SW480 (cell line): ENCODE measurements around the gene STK10.

Experiments used
- DNase-seq: peaks from one replicate; pipeline ENCODE4 v3.0.0-alpha.2; 2016; ENCODE audit warnings: low spot score

The STK10 gene

DNA sequence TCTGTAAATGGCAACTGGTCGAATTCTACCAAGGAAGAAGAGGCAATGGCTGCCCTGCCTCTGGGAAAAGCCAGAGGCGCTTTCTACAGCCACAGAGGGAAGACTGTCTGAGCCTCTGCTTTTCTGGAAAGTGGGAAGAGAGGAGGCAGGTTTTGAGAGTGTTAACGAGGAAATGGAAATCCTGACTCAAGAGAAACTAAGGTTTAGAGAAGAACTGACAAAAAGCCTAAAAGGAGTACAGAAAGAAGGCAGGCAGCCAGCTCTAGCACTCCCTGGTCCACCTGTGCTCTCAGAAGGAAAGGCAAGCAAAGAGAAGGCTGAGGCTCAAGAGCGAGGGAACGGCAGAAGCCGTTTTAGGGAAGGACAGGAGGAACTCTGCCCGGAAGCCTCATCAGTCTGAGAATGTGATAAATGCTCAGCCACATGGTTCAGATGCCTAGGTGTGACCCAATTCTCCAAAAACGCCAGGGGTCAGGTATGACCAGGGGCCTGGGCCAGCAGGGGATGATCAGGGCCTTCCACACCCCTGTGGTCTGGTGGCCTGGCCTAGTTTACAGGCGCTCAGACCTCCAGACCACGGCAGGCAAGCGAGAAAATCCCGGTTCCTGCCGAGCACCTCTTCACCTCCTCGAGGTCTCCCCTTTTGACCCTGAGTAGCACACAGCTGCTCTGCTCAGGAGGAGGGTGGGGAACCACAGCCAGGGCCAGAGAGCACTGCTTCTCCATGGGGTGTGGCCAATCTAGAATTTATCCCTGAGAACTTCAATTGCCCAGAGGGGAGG is 101.6 kb downstream of the STK10 start:
- DNase-seq: no peak

DNA sequence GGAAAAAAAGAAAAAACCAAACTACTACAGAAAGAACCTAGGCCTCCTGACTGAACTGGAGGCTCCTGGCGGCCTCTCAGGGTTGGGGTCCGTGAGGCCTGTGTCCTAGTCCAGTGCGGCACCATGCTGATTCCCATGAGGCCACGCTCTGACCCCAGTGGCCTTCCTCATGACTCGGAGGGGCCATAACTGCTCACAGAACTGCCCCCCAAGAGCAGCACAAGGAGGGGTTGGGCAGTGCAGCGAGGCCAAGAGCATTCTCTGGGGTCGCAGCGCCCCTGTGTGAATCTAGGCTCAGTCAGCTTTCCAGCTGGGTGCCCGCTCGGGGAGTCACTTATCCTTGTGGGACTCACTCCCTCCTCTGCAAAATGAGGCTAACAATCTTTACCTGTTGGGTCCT is 102.3 kb downstream of the STK10 start:
- no peak for DNase-seq

DNA sequence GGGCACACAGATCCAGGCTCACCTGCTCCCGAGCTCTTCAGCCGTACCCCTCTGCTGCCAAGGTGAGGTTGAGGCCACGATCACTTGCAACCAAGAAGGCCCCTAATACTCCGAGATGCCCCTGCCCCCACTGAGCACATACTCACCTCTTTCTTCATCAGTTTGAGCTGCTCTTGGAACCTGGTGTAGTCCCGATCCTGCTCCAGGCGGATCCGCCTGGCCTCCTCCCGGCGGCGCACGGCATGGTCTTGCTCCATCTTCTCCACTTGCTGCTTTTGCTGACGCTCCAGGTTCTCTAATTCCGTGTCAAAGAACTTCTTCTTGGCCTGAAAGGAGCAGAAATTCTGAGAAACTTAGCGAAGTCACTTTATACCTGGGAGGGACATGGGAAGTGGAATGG is 105.8 kb downstream of the STK10 start:
- DNase-seq: no peak

- no peak for DNase-seq
Observed at GRCh38 chr5:172079876-172080275, 108.1 kb downstream of the STK10 start.

GRCh38 chr5:172078726-172079345 is 109.2 kb downstream of the STK10 start:
- no peak for DNase-seq

DNA sequence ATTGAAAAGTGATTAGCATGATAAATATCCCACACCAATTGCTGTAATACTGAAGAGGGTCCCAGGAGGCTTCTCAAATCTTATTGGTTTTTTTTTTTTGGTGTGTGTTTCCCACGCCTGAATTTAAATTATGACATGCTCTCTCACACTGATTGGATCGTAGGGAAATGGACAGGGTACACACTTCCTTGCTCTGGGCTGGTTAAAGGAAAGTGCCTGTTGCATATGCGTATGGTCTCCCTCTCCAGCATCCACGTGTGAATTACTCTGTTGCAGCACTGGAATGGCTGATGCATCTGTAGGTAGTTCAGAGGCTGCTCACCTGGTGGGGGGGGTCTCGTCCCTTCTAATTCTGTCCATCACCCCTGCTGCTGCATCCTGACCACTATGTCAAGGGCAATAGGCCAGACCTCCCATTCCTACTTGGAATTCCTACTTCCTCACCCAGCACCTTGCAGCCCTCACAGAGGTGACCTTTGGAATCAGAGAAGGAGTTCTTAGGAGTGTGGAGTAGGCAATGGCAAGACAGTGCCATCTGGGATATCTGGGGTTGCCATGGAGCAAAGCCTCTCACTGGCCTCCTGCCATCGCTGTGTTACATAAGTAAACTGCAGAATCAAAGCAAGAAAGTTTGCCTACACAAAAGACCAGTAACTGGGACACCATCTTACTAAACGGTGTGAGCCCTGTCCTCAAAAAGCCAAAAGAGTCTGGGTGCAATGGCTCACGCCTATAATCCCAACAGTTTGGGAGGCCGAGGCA is 110.2 kb downstream of the STK10 start:
- DNase-seq: no peak

DNA sequence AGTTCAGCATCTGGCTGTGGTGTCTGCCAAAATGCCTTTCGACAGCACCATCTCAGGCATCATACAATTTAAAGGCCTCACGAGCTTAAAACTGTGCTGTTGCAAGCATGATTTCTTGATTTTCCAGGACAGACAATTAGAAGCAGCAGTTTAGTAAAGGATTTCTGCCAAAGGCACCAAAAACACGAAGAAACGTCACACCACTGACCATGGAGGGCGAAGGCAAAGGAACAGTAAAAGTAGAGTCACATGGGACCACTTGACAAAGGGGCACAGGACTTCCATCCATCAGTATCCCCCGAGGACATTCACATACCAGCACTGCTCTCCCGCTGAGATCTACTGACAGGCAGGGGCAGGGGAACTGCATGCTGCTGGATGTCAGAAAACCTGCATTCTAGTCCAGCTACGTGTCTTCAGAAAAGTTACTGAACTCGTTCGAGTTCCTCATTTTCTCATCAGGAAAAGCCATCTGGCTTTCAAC is 111.2 kb downstream of the STK10 start:
- no peak for DNase-seq

GRCh38 chr5:172075656-172076055 is 112.4 kb downstream of the STK10 start:
- no peak for DNase-seq

GRCh38 chr5:172074896-172075295 is 113.1 kb downstream of the STK10 start:
- DNase-seq: no peak

DNA sequence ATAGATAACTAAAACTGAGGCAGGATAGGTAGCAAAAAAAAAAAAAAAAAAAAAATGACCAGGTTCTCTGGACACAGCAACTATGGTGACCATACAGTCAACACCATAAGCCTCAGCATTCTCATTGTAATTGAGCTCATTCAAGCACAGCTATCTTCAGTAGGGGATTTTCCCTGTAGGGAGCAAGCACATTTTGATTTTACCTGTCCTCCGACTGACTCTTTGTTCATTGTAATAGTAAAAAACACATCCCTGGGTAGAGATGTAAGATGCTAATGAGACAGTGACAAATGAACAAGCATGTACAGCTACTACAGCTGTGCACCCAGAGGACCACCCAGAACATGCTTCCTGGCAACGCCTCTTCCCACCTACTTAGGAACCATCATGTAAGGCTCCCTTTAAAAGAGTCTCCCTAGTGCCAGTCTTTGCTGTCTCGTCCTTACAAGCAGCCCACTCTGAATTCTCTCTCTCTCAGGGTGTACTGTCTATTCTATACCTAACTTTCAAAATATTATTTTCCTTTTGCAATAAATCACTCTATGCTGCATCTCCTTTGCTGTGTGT is 116.6 kb downstream of the STK10 start:
- no peak for DNase-seq

GRCh38 chr5:172065431-172066065 is 122.5 kb downstream of the STK10 start:
- DNase-seq: no peak

- no peak for DNase-seq
Observed at GRCh38 chr5:172064766-172065165, 123.3 kb downstream of the STK10 start.

DNA sequence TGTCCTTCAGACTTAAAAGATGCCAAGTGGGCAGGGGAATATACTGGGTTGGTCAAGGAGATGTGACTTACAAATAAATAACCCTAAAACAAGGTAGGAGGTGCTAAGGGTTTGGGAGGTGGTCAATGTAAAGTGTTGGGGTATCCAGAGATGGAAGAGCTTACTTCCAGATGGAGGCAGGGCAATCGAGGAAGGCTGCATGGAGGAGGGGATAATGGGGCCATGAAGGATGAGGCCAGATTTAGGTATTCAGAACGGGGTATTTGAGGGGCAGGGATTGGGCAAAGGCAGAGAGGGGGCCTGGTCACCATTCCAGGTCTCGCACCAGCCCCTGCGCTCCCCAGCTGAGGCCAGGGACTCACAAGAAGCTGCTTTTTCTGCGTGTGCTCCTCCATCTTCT is 123.7 kb downstream of the STK10 start:
- DNase-seq: no peak

DNA sequence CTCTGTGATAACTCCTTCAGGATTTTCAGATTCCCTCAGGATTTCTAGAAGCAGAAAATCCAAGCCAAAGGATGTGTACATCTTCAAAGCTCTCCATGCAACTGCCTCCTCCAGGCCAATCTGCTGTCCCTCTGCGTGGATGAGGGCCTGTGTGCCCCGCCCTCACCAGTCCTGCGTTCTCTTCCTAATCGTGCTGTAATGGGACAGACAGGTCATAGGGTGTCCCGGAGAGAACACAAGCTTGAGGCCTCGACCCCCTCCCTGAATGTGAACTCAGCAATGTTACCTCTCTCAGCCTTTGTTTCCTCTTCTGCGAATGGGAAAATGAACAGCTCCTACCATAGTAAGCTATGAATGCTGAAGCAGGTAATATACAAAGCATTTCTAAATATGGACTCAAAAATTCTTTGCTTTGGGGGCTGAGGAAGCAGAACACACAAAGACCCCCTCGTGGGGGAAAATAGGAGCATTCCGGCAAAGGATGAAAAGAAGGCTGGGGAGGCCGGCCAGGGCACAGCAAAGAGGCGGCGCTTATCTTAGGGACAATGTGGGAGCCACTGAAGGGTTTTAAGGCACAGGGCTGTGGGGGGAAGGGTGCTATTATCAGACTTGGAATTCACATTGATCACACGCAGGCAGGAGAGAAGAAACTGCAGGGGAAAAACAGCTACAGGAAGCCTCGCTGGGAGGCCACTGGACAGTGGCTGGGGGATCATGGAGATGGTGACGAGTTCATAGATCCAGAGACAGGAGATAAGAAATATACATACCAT is 124.4 kb downstream of the STK10 start:
- no peak for DNase-seq

GRCh38 chr5:172059661-172060100 is 128.3 kb downstream of the STK10 start:
- DNase-seq: no peak

GRCh38 chr5:172058088-172058487 is 129.9 kb downstream of the STK10 start:
- DNase-seq: no peak

- no peak for DNase-seq
Observed at GRCh38 chr5:172055996-172056395, 132.0 kb downstream of the STK10 start.

GRCh38 chr5:172055421-172055820 is 132.6 kb downstream of the STK10 start:
- DNase-seq: no peak

GRCh38 chr5:172054611-172055153 is 133.3 kb downstream of the STK10 start:
- DNase-seq: no peak

- DNase-seq: no peak
Observed at GRCh38 chr5:172052450-172053236, 135.4 kb downstream of the STK10 start.
